ENCODE measurements around the gene PCDHGA2.

DNA sequence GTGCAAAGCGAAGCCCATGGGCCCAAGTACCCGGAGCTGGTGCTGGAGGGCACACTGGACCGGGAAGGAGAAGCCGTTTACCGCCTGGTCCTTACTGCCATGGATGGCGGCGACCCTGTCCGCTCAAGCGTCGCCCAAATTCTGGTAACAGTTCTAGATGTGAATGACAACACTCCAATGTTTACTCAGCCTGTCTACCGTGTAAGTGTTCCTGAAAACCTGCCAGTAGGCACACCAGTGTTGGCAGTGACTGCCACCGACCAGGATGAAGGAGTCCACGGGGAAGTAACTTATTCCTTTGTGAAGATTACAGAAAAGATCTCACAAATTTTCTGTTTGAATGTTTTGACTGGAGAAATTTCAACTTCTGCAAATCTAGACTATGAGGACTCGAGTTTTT, 36.1 kb downstream of the PCDHGA2 start:
- TF ChIP-seq POLR2A (IDR thresholded peaks at IDR 0.05; ENCODE audit: low read depth, low read length) (no peak), POLR2AphosphoS5 (IDR thresholded peaks at IDR 0.05; ENCODE audit: low read depth, low read length) (no peak), TAF1 (IDR thresholded peaks at IDR 0.05; ENCODE audit: borderline replicate concordance, low read depth, low read length) (no peak)

Data from GM12892 (cell line).